GM12801 (cell line): ENCODE data around the gene SCUBE3.

Experiments
- TF ChIP-seq, protein P1 (sequence below): IDR thresholded peaks from one replicate; pipeline ENCODE4 v1.5.1; 2011; ENCODE audit warnings: control low read depth; ENCODE audit not compliant: insufficient read length; ENCODE audit errors: extremely low read depth

SCUBE3 gene

DNA sequence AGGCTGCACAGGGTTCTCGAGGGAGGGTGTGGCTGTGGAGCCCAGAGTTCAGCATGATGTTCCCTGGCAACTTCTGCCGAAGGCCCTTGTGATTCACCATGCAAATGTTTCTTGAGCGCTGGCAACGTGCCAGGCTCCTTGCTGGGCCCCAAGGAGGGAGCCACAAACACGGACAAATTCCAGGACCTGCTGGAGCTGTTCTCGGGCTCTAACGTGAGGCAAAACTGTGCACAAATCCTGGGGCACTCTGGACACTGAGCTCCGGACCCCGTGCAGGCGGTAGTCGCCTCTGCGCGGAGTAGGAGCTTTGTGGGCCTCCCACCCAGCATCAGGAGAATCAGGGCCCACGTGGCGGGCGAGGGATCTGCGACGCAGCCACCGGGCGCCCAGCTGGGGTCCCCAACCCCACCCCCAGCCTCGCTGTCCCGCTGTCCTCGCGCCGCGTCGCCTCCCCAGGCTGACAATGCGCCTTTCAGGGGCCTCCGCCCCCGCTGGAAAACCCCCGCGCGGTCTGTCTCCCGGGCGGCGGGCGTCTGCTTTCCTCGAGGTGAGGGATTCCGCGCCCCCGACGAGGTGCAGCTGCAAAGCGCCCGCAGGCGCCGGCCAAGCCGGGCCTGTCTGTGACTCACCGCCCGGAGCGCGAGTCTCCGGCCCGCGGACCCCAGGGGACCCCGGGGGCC lies 31.7 kb upstream of the SCUBE3 start:
- TF ChIP-seq, protein P1, sequence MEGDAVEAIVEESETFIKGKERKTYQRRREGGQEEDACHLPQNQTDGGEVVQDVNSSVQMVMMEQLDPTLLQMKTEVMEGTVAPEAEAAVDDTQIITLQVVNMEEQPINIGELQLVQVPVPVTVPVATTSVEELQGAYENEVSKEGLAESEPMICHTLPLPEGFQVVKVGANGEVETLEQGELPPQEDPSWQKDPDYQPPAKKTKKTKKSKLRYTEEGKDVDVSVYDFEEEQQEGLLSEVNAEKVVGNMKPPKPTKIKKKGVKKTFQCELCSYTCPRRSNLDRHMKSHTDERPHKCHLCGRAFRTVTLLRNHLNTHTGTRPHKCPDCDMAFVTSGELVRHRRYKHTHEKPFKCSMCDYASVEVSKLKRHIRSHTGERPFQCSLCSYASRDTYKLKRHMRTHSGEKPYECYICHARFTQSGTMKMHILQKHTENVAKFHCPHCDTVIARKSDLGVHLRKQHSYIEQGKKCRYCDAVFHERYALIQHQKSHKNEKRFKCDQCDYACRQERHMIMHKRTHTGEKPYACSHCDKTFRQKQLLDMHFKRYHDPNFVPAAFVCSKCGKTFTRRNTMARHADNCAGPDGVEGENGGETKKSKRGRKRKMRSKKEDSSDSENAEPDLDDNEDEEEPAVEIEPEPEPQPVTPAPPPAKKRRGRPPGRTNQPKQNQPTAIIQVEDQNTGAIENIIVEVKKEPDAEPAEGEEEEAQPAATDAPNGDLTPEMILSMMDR = no peak

DNA sequence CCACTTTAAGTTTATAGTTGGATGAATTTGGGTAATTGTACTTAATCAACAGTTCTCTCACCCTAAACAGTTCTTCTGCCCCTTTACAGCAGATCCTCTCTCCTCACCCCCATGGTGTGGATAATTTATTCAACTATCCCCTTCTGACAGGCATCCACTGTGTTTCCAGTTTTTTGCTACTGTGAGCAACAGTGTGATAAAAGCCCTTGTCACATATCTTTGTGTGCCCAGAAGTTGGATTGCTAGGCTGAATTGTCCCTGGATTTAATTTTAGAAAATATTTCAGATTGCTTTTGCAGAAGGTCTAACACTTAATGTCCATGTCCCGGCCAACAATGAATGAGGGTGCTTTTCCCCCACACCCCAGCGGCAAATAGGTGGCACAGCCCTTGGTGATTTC lies 30.5 kb upstream of the SCUBE3 start:
- TF ChIP-seq, protein P1 = no peak

DNA sequence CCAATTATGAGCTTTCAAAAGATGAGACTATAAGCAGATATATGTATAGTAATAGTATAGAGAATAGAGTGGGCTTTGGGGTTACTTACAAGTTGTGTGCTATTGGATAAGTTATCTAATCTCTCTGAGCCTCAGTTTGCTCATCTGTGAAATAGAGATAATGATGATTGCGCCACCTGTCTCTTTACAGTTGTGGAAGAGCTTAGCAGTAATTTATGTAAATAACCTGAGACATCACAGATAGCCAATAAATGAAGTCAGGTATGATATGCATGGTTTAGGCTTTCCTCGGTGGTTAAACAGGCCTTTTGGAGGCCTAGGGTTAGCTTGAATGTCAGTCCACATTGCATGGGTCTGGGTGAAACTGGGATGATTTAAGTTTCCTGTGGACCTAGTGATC lies 29.8 kb upstream of the SCUBE3 start:
- TF ChIP-seq, protein P1 = no peak

DNA sequence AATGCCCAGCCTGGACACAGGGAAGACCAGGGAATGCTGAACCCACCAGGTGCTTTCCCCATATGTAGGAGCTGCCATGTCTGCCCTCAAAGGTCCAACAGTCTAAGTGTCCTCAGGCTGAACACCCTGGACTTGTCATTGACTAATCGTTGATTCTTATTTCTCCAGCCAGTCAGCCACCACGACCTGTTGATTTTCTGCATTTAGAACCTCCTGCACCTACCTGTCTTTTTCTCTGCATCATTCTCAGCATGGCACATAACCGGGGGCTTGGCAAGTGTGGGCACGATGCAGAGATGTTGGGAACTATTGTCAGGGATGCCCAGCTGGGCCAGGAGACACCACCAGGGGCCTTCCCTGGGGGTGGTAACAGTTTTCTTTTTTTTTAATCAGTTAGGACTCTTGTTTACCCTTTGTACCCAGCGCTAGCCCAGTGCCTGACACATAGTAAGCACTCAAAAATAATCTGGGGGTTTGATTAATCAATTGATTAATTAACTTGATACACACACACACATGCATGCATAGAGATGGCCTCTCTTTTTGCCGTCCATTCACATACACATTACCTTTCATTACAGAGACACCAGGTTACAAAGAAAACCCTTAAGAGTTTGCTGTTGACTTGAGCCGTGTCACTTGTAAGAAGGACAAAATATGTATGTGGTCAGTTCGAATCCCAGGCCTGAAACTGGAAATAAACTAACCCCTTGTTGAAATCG lies 29.0 kb upstream of the SCUBE3 start:
- TF ChIP-seq, protein P1 = no peak

DNA sequence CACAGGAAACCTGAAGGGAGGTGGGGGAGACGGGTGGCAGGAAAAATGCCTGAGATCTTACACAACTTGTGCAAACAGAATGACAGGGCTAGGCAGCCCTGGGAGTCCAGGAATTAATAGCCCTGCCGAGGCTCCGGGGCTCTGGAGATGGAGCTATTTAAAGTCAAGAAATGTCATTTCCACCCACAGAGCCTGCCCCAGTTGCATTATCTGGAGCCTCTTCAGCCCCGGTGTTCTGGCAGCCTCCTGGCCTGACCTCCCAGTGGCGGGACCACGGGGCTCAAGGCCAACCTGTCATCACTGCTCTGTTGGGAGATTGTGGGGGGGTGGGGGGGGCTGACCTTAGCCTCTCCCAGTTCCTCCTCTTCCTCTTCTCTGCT lies 28.5 kb upstream of the SCUBE3 start:
- TF ChIP-seq, protein P1 = no peak

DNA sequence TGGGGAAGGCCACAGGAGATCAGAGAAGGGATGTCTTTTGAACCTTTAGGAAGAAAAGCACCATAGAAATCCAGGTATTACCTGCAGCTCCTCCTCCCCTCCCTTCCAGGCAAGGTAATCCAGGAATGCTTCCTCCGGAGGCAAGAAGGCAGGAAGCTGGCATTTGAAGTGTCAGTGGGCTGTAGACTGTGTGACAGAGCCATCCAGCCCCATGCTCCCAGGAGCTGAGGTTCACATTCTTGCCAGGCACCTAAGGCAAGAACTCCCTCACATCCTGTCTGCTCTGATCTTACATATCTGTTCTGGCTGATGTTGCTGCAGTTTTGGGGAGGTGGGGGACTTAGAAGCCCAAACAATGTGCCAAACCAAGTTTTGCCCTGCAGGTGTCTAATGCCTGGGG lies 27.8 kb upstream of the SCUBE3 start:
- TF ChIP-seq, protein P1 = no peak

DNA sequence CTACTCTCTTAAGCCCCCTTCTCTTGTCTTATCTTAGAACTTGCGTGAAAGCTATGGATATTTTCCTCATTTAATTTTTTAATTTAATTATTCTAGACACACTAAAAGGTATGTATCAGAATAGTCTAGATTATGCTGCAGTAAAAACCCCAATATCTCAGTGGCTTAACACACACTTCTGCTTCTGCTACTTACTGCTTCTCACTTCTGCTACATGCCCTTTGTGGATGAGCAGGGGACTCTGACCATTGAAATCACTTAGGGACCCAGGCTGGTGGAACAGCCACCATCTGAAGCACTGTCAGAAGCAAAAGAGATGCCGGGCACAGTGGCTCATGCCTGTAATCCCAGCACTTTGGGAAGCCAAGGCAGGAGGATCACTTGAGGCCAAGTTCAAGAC lies 27.2 kb upstream of the SCUBE3 start:
- TF ChIP-seq, protein P1 = no peak
